Activated CD4-positive, alpha-beta T cell treated with anti-CD3 and anti-CD28 coated beads for 1 hour (primary cell): ENCODE data around the gene PARD3B.

ENCODE experiments used
- DNase-seq: peaks from one replicate; pipeline ENCODE4 v3.0.0-alpha.2; 2020

The PARD3B gene

DNA sequence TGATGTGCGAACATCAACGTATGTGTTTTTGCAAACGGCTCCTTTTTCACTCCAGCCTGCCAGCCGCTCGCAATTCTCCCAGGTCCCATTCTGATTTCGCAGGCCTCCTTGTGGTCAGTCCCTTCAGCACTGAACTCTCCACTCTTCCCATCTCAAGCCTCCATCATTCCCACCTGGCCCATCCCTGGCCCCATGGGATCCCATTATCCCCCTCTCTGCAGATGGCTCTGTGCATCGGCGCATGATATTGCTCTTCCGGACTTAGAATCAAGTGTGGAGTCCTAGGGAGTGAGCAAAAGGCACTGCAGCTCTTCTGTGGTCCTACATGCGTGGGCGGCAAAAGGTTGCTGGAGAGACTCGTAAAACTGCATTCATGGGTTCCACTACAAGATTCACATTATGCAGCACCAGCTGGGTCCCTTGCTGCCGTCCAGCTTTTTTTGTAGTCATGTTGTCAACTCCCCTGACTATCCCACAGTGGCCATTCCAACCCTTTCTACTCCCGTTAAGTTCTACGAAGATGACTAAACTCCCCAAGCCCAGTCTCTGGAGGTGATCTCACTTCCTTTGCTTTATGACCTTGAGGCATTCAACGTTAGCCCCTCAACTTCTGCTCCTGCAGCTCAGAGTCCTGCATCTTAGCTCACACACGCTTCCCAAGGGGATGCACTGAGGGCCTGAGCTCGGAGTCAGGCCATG, 1011.7 kb downstream of the PARD3B start:
- no peak for DNase-seq

DNA sequence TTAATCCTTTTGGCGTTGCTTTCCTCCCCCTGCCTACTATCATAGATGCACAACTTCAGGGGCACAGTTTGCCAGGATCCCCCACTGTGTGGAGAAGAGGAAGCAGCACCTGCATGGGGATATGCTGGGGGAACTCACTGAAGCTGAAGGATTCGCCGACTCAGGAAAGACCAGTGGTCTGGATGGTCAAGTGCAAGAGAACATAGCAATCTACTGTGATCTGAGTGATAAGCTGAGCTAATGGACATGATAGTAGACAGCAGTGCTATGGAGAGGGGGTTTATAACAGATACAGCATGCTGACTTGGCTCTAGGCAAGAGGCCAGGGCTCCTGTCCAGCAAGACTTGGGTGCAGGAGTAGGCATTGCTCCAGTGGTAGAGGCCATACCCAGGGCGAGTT, 1012.6 kb downstream of the PARD3B start:
- DNase-seq = no peak

DNA sequence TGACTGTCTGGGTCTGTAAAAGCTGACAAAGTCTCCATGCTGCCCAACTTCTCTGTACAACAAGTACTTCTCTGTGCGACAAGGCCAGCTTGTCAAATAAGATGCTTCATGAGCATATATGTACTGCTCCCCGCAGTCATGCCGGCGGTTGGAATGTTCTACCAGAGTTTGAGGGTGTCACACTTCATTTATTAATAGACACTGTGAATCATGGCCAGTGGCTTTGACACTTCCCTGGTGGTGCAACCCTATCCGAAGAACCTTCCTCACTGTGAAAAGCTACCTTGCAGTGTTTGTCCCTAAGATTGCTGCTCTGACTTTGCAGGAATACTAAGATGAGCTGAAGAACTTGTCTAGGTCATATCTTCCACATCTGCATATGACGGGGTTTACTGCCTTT, 1016.2 kb downstream of the PARD3B start:
- DNase-seq = no peak

DNA sequence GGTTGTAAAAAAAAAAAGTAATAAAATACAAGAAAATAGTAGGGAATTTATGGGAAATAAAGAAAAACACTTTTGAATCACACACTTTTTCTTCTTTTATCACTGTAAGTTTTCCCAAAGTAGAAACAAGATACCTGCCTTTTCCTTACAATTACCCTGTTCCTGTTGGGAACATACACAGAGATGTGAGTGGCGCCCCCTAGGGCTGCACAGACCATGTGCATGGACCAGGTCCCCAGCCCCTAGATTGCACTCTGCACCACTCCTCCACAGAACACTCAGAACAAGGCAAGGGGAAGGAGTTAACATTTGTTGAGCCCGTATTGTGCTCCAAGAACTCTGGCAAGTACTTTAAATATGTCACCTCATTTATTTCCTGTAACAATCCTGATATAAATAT, 1018.4 kb downstream of the PARD3B start:
- no peak for DNase-seq

DNA sequence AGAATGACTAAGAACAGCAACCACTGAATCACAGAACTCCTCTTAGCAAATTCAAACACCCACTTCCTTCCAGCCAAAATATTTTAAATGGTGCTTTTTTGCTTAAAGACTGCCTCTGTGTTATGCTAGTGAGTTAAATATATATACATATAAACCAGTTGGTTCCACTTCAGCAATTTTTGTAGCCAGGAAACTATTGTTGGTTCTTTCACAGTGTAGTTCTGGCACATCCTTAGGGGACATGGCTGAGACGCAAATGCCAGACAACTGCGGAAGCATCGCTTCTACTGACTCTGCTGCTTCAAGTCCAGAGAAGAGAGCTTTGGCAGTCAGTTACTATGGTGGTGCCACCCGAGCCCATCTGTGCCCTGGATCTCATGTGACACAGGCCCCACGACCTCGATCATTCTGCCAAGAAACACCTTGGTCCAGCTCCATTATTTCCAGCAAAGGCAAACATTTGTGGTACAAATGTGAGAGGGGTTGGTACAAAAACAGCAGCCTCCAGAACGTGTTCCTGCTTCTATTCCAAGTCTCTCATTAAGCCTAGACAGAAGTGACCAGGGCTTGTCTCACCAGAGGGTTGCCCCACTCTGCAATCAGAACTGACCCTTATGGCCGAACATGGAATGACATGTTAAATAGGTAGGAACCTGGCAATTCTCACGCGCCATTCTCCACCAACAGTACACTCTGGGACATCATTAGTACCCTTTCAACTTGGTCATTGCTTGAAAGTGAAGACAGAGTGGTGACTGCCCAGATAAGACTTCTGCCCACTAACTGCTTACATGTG, 1019.3 kb downstream of the PARD3B start:
- DNase-seq = no peak

DNA sequence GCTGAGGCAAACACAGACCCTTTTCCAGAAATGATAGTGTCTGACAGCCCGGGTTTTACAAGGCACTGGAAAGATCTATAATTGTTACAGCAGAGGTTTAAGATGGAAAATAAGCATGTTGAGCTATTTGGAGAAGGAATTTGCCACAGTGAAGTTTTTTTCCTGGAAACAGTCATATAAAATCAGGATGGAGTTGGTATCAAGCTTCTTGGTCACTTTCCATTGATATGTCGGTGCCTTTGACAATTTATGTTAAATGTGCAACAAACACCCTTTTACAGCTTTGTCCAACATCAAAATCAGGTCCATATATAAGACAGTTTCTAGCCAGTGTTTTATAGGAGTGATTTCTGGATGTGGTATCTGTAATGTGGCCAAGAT, 1019.9 kb downstream of the PARD3B start:
- DNase-seq = no peak

DNA sequence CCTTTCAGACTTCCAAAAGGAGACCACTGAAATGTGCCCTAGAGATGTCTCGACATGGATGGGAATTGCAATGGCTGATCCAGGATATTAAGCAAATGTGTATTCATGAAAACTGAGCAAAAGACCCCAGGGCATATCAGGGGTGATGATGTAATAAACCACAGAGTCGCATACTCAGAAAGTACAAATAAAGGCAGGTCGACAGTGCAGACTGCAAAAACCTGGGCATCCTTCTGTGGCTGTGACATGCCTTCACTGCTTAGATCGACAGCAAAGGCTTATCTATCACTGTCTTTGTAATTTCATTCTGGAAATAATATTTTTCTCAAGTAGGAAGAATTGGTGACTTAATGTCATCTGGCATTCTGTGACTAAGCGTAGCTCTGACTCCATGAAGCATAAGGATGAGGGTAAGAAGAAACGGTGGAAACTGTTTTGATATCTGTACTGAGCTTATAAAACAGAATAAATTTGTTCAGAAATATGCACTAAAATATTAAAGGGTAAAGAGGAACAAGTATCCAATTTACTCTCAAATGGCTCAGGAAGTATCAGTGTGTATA, 1021.4 kb downstream of the PARD3B start:
- DNase-seq = no peak

DNA sequence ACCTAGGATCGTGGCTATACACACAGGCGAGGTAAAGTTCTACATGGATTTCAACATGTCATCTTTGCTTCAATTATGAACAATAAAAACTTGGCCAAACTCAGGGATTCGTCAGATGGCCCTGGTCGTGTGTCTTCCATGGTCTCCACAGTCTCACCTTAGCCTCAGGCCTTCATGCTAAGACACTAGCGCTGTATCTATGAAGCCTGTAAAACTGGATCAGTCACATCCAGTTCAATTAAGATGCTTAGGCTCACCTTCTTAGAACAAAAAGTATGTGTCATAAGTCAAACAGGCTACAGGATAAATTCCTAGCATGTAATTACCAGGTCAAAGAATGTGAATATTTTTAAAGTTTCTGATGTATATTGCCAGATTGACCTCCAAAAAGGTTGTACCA, 1023.3 kb downstream of the PARD3B start:
- DNase-seq = no peak

DNA sequence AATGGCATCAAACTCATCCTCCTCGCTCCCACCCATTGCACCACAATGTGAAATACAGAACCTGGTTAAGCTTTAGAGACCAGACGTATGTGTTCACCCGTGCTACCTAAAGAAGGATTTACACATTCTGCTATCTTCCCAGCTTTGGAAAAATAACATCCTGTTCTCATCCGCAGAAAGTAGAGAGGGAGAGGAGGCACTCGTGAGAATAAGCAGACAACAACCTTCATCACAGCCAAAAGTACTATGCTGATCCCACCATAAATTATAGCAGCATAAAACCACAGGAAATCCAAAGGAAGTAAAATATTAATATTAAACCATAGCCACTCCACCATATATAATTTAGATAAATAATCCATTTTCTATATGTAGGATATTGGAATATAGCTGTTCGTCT, 1025.4 kb downstream of the PARD3B start:
- no peak for DNase-seq

DNA sequence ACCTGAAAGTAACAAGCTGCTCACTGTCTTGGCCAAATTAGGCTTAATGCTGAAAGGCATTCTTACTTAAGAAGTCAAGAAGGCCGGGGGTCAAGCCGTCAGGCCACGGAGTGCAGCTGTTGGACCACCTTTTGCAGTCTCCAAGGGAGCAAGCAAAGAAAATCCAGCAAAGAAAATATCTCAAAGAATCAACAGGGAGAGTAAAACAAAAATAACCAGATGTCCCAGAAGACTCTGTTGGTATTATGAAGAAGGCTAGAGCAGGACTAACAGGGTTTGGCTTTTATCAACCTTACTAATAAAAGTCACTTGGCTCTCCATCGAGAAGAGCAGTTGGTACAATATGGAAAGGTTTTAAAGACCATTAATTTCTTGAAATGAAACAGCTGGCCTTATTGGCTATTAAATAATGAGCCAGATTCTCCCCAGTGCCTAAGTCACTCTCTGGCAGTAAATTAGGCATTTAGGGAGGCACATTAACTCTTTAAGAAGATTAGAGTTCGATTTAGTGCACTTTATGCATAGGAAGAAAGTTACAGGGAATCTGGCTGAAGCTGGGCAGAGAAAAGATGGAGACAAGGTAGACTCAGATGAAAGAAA, 1026.2 kb downstream of the PARD3B start:
- DNase-seq = no peak

DNA sequence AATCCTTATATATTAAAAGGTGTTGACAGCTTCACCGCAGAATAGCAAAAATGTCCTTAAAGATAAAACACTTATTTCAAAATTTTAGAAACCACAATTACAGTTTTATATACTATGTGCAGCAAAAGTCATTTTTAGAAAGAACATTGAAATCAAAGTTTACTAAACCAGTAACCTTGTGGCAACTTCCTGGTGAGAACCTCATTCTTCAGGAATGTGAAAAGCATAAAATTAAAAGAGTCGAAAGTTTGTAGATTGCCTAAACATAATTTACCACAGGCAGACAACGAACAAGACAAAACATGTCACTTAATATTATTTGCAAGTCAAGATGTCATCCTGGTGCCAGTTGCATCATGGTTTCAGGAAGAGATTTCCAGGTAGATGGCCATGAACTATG, 1028.7 kb downstream of the PARD3B start:
- DNase-seq = no peak

DNA sequence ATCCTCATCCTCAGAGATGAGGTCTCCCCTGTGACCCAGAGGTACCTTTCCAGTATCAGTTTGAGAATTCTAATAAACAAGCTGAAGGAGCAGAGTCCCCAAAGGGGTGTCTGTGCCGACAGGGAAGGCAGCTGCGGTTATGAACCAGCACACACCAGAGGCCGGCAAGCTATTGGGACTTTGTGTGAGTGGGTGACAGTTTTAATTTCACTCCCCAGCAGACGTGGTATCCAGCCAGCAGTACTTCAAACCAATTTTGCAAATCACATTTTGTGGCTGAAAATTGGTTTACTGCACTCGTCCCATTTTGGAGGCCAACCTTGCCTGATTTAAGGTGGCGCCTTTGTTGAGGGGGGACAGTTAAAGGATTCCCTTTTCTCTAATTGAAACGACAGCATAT, 1034.1 kb downstream of the PARD3B start:
- DNase-seq = no peak

DNA sequence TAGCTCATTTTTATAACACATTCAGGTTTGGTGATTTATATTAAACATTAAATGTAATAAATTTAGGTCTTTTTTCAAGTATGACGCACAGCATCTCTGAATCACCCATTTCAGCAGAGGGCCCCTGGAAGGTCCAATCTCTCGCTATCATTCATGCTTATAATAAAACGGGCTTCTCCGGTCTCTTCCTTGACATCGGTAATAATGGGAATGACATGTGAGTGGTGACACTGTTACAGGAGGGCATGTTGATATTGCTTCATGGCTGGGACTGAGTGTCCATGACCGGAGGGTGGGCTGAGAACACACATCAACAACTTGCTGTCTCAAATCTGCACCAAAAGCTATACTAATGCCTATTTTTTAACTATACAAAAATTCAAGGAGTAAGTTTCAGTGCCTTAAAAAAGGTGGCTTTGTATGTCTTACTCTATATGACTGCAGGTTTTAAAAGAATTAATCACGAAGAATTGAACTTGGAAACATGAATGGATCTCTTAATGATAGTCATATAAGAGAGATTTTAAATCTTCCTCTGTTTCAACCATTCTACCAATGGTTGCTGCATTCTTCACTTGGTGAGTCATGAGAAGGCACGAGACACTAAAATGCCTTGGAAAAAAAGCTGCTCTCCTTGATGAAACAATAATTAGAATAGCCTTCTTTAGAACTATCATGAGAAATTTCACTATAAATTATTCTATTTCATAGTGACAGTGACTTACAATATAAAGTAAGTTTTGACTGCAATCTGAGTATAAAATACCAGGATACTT, 1035.1 kb downstream of the PARD3B start:
- DNase-seq = no peak

DNA sequence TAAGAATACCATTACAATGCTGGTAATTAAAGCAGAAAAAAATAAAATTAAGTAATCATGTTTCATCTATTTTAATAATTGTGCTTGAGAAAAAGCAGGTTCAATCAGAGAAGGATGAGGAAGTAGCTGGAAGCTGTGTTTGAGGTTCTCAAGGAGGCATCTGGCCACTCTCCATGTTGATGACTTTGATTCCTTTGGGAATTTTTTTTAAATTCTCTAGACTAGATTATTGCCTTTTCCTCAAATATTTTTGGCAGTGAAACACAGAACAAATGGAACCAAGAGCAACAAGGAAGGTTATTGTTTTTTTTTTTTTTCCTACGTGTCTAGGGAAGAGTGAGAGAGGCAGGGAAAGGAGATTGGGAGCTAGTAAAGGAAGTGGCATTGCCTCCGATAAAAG, 1037.1 kb downstream of the PARD3B start:
- no peak for DNase-seq

DNA sequence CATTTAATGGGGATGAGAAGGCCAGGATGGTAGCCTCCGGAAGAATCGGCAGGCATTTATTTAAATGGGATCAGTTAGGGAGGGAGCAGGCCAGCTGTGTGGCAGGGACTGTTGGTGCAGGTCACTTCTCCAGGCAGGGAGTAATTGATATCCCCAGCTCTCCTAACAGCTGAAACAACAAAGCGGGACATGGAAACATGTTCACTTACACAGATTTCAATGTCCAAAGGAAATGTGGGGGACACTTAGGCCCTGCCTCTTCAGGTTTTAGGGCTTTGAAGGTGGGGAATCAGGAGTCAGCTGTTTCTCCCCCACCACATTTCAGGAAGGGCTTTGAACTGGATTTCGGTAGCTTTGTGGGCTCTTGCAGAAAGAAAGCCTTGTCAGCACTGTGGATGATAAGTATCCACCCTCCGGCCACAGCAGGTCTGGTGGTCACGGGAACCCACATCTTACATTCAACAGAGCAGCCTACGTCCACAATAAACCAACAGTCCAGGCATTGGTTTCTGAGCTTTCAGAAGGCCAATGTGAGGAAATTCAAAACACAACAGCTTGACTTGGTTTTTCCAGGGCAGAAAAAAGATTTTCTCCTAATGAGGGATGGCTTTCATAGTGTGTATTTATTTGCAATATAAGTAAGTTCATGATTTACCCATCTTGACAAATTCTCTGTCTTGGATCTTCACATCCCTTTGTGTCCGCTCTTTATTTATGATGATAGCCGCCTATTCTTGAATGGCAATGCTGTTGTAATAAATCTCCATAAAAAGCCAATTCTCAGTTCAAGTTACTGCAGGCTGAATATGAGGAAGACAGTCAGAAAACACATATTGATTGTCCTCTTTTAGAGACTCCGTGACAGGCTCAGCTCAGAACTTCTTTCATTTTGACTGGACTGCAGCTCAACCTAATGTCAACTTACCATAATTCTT, 1040.4 kb downstream of the PARD3B start:
- no peak for DNase-seq

DNA sequence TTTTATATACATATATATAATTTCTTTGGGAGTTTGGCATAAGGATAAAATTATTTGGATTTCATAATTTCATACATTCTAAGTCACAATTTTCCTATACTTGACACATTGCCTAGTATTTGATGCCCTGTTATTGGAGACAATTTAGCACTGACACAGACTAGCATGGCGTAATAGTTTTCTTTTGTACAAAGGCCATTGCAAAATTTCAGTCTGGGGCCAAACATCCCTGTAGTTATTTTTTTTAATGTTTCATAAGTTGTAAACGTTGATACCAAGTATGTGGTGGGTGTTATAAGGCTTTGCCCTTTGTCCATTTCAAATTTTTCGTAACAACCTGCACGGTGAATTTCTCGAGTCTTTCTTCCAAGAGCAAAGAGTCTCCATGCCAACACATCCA, 1041.4 kb downstream of the PARD3B start:
- DNase-seq = no peak

DNA sequence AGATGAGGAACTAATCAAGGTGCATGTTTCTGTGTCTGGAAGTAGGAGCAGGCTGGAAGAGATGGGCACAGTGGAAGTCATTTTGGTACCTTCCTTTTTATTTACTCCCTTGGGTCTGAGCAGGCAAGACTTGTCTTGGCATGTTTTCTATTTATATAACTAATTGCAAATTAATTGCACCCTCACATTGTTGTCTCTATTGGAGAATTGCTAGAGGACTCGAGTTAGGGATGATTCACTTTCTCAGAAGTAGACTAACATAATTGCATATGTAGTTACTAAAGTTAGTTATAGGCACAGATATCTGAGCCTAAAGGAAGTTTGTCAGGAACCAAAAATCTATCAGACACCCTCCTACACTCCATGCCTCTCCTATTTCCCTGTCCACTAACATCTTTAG, 1044.2 kb downstream of the PARD3B start:
- no peak for DNase-seq

DNA sequence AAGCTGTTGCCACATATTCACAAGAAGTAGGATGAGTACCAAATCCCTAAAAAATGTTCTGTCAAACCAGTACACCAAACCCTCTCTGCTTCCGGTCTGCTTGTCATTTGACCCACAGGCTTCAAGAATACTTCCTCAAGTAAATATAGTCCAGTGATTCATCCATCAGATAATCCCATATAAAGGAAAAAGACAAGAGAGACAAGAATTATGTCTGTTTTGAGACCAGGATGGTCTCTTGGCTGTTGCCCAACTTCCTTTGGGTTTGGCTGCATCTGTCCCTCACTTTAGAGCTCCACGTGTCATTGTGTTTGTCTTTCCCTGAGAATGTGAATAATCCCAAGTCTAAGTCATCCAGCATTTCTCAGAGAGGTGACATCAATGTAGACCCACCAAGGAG, 1045.5 kb downstream of the PARD3B start:
- DNase-seq = no peak

DNA sequence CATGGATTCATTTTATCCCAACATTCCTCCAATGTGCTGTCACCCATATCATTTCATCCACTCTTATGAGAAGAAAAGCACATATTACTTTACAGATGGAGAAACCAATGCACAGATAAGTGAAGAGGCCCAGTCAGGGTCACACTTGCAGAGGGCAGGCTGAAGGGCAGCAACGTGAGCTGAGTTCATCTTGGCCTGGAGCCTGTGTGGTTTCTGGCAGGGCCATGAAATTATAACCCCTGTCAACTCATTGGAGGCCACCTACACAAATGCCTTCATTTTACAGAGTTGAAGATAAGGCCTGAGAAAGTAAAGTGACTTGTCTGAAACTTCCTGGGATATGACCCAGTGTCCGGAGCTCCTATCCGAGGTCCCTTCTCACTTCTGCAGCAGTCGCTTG, 1048.6 kb downstream of the PARD3B start:
- DNase-seq = no peak

DNA sequence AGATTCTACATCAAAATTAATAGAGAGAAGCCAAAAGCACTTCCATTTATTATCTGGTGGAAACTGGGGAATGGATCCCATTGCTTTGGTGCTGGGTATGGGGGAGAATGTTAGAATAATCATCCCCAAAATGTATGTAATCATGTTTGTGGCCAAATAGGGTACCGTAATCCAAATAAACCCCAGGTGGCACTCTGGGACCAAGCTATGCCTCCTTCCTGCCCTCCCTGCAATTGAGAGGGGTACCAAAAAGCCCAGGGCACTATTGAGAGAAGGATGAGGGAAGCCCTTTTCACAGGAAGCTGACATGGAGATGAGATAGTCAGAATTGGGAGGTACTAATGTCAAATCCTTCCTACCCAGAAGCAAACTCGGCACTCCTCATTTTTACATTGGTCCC, 1051.3 kb downstream of the PARD3B start:
- DNase-seq = no peak

DNA sequence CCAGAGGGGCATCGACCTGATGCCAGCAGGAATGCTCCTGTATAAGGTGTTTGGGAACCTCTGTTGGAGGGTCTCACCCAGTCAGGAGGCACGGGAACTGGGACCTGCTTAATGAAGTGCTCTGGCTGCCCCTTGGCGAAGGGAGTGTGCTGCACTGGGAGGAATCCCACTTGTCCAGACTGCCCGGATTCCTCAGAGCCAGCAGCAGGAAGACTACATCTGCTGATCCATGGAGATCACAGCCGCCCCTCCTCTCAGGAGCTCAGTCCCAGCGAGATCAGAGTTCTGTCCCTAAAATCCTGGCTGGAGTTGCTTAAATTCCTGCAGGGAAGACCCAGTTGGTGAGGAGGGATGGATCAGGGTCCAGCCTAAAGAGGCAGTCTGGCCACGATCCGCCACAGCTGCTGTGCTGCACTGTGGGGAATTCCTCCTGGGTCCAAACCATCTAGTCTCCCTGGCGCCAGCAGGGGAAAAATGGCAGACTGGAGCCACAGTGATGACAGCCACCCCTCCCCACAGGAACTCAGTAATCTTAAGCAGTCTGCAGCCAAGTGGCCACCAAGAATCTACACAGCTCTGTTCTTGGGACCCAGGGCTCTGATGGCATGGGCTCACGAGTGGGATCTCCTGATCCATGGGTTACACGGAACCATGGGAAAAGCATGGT, 1060.5 kb downstream of the PARD3B start:
- no peak for DNase-seq

DNA sequence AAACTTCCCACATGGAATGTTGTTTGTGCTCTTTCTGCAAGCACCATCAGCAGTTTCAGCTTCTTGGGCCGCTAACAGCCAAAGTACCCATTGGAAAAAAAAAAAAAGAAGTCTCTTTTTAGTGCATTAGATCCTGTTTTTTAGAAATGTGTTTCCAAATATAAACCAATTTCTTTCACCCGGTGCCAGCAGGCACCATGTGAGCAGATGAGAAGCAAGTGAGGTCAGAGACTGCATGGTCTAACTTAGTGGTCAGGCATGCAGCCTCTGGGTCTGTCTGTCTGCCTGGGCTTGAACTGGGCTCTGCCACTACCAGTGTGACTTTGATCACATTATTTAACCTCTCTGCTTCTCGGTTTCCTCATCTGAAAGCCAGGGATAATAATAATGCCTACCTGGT, 1061.9 kb downstream of the PARD3B start:
- DNase-seq = no peak
